HepG2 (cell line): ENCODE results near the gene NDRG3. TPM values are rescaled to one million over a fixed set of nuclear protein-coding genes. Genes with fewer than 3 reads are reported as not detected.

Experiments
- ADNP ChIP-seq: sonication (generic); formaldehyde crosslinking; IDR thresholded peaks from 2 replicates; pipeline ENCODE4 v1.4.0; 2020; ENCODE audit warnings: missing genetic modification reagents
- AGO2 ChIP-seq: fragments of 200-400 bp; formaldehyde crosslinking; optimal IDR thresholded peaks from 2 replicates; pipeline ENCODE3; 2017; ENCODE audit warnings: mild to moderate bottlenecking, low read depth, low read length, moderate library complexity
- ATAD3A ChIP-seq: sonication (generic); formaldehyde crosslinking; IDR thresholded peaks from 2 replicates; pipeline ENCODE4 v1.4.0; 2020; ENCODE audit warnings: missing genetic modification reagents
- CCAR2 ChIP-seq: fragments of 200-400 bp; formaldehyde crosslinking; optimal IDR thresholded peaks from 2 replicates; pipeline ENCODE3; 2018; ENCODE audit warnings: low read depth, mild to moderate bottlenecking, low read length, moderate library complexity
- CHCHD3 ChIP-seq: sonication (generic); formaldehyde crosslinking; IDR thresholded peaks from 2 replicates; pipeline ENCODE4 v1.8.0; 2022; ENCODE audit warnings: mild to moderate bottlenecking, missing genetic modification reagents, moderate library complexity
- ETV6 ChIP-seq: sonication (generic); formaldehyde crosslinking; conservative IDR thresholded peaks from 2 replicates; pipeline ENCODE4 v1.4.0; 2020; ENCODE audit warnings: missing genetic modification reagents
- EZH2 ChIP-seq: conservative IDR thresholded peaks from 2 replicates; pipeline ENCODE4 v1.6.1; 2012; ENCODE audit warnings: mild to moderate bottlenecking, low read depth, low read length, moderate library complexity
- GTF2F1 ChIP-seq: fragments of 150-350 bp; IDR thresholded peaks from 2 replicates; pipeline ENCODE4 v1.6.1; 2014; ENCODE audit warnings: low read length
- HHEX ChIP-seq: IDR thresholded peaks from 2 replicates; pipeline ENCODE4 v1.6.1; 2016; ENCODE audit warnings: control low read depth
- IKZF1 ChIP-seq: fragments of 450-650 bp; IDR thresholded peaks from 2 replicates; pipeline ENCODE4 v1.7.1; 2016
- NAIF1 ChIP-seq: sonication (generic); formaldehyde crosslinking; IDR thresholded peaks from 2 replicates; pipeline ENCODE4 v1.5.0; 2020; ENCODE audit warnings: mild to moderate bottlenecking, missing genetic modification reagents, borderline replicate concordance
- POLR2AphosphoS5 ChIP-seq: IDR thresholded peaks from 2 replicates; pipeline ENCODE4 v1.6.1; 2012; ENCODE audit warnings: low read depth, low read length
- RBM39 ChIP-seq: fragments of 200-400 bp; formaldehyde crosslinking; IDR thresholded peaks from one replicate; pipeline ENCODE4 v1.6.1; 2018; ENCODE audit warnings: antibody characterized with exemption, mild to moderate bottlenecking, low read depth, low read length; ENCODE audit not compliant: poor library complexity, severe bottlenecking
- ZNF530 ChIP-seq: sonication (generic); formaldehyde crosslinking; IDR thresholded peaks from 2 replicates; pipeline ENCODE4 v1.5.0; 2020; ENCODE audit warnings: low read depth, mild to moderate bottlenecking, missing genetic modification reagents
- ZNF652 ChIP-seq: IDR thresholded peaks from 2 replicates; pipeline ENCODE4 v1.6.1; 2016; ENCODE audit warnings: low read depth, borderline replicate concordance
- polyA plus RNA-seq, 8 experiments: library from polyadenylated mRNA; depleted of rRNA in 3 of 8; stranded (reverse) in 7 of 8; unstranded in 1 of 8; fragments of >200 nt; fragmentation: Illumina TruSeq in 4 of 8; extraction: Trizol in 4 of 8; gene quantifications; 2 replicates each; pipeline versions ENCODE4 v1.2.1 to v1.2.3, GENCODE V29; 2011 to 2016; ENCODE audit warnings: low read depth in 4 of 8, missing spikeins in 1 of 8, mixed read lengths in 1 of 8; ENCODE audit not compliant: insufficient read depth in 1 of 8
- total RNA-seq, 5 experiments: library from RNA; depleted of rRNA; stranded (reverse); fragments of >200 nt; fragmentation: Illumina TruSeq; extraction: Trizol; gene quantifications; 2 replicates each; pipeline ENCODE4 v1.2.3, GENCODE V29; 2016; ENCODE audit warnings: low read depth in 1 of 5
- TF ChIP-seq, protein P1 (sequence below): sonication (generic); formaldehyde crosslinking; IDR thresholded peaks from 2 replicates; pipeline ENCODE4 v1.4.0; 2020; ENCODE audit warnings: missing genetic modification reagents
- TF ChIP-seq, protein P2 (sequence below): sonication (generic); formaldehyde crosslinking; IDR thresholded peaks from 2 replicates; pipeline ENCODE4 v1.4.0; 2020; ENCODE audit warnings: mild to moderate bottlenecking, missing genetic modification reagents
- TF ChIP-seq, protein P3 (sequence below): IDR thresholded peaks from 2 replicates; pipeline ENCODE4 v1.6.1; 2012; ENCODE audit warnings: low read length, improper control_type of control experiment
- TF ChIP-seq, protein P4 (sequence below): sonication (generic); formaldehyde crosslinking; IDR thresholded peaks from 2 replicates; pipeline ENCODE4 v1.5.0; 2020; ENCODE audit warnings: missing genetic modification reagents, mild to moderate bottlenecking, borderline replicate concordance
- TF ChIP-seq, protein P5 (sequence below): sonication (generic); formaldehyde crosslinking; IDR thresholded peaks from 2 replicates; pipeline ENCODE4 v1.4.0; 2020; ENCODE audit warnings: mild to moderate bottlenecking, low read depth, missing genetic modification reagents

Gene NDRG3
- total and polyA plus RNA-seq, 2 of the 13 experiments (the other 11 are each of a cell fraction or from before 2014, with no cell fraction given) = 36.0 to 40.5 TPM

DNA sequence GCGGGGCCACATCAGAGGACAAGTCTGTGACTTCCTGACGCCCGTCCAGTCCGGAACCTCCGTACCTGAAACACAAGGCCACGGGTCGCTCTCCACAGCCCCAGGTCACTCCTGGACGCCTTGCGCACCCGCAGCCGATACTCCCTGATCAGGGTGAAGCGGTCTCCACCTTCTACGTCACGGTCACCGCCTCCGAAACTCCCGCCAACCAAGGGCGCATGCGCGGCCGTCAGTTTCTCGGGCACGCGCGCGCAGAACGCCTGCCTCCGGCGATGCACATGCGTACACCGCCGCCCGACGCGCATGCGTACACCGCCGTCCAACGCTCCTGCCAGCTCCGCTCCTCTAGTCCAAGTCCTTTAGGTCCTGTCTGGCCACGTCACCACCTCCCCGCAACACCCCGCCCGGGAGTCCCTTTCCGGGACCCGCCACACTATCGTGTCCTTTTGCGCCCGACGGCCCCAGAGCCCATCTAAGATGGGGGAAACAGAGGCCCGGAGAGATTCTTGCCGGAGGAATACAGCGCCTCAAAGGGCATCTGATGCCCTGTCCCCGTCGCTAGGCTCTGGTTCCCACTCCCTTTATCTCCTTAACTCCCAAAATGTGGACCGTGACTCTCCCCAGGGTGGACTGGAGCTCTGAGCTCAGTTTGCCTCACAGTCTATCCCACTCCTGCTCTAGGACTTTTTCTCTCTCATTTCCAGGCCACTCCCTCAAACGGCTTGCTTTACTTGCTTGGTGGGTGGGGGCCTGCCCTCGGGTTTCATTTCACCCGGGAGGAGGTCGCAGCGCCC lies 27.9 kb upstream of the NDRG3 start, which contains the start of gene DSN1 (continued):
- TF ChIP-seq AGO2 (peak; percentile 35), ATAD3A (CRISPR knock-in tag) (no peak), IKZF1 (no peak), HHEX (no peak), GTF2F1 (no peak), POLR2AphosphoS5 (peak; percentile 95), RBM39 (peak; percentile 61), NAIF1 (no peak), EZH2 (no peak), CCAR2 (peak; percentile 90), CHCHD3 (CRISPR knock-in tag) (no peak), ADNP (no peak), ZNF530 (no peak), ZNF652 (CRISPR knock-in tag) (0 out of 2 replicates have a peak, but pooled peaks have one; percentile 1), ETV6 (CRISPR knock-in tag) (peak; percentile 7; the same call in 1 of the 2 replicates)
- TF ChIP-seq, protein P1, sequence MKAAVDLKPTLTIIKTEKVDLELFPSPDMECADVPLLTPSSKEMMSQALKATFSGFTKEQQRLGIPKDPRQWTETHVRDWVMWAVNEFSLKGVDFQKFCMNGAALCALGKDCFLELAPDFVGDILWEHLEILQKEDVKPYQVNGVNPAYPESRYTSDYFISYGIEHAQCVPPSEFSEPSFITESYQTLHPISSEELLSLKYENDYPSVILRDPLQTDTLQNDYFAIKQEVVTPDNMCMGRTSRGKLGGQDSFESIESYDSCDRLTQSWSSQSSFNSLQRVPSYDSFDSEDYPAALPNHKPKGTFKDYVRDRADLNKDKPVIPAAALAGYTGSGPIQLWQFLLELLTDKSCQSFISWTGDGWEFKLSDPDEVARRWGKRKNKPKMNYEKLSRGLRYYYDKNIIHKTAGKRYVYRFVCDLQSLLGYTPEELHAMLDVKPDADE = no peak; the same call in 1 of the 2 replicates
- TF ChIP-seq, protein P2, sequence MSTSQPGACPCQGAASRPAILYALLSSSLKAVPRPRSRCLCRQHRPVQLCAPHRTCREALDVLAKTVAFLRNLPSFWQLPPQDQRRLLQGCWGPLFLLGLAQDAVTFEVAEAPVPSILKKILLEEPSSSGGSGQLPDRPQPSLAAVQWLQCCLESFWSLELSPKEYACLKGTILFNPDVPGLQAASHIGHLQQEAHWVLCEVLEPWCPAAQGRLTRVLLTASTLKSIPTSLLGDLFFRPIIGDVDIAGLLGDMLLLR (CRISPR knock-in tag) = peak; percentile 74
- TF ChIP-seq, protein P3, sequence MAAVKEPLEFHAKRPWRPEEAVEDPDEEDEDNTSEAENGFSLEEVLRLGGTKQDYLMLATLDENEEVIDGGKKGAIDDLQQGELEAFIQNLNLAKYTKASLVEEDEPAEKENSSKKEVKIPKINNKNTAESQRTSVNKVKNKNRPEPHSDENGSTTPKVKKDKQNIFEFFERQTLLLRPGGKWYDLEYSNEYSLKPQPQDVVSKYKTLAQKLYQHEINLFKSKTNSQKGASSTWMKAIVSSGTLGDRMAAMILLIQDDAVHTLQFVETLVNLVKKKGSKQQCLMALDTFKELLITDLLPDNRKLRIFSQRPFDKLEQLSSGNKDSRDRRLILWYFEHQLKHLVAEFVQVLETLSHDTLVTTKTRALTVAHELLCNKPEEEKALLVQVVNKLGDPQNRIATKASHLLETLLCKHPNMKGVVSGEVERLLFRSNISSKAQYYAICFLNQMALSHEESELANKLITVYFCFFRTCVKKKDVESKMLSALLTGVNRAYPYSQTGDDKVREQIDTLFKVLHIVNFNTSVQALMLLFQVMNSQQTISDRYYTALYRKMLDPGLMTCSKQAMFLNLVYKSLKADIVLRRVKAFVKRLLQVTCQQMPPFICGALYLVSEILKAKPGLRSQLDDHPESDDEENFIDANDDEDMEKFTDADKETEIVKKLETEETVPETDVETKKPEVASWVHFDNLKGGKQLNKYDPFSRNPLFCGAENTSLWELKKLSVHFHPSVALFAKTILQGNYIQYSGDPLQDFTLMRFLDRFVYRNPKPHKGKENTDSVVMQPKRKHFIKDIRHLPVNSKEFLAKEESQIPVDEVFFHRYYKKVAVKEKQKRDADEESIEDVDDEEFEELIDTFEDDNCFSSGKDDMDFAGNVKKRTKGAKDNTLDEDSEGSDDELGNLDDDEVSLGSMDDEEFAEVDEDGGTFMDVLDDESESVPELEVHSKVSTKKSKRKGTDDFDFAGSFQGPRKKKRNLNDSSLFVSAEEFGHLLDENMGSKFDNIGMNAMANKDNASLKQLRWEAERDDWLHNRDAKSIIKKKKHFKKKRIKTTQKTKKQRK = no peak
- TF ChIP-seq, protein P4, sequence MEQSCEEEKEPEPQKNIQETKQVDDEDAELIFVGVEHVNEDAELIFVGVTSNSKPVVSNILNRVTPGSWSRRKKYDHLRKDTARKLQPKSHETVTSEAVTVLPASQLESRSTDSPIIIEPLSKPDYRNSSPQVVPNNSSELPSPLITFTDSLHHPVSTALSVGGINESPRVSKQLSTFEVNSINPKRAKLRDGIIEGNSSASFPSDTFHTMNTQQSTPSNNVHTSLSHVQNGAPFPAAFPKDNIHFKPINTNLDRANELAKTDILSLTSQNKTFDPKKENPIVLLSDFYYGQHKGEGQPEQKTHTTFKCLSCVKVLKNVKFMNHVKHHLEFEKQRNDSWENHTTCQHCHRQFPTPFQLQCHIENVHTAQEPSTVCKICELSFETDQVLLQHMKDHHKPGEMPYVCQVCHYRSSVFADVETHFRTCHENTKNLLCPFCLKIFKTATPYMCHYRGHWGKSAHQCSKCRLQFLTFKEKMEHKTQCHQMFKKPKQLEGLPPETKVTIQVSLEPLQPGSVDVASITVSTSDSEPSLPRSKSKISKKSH = peak; percentile 90; the same call in 1 of the 2 replicates
- TF ChIP-seq, protein P5, sequence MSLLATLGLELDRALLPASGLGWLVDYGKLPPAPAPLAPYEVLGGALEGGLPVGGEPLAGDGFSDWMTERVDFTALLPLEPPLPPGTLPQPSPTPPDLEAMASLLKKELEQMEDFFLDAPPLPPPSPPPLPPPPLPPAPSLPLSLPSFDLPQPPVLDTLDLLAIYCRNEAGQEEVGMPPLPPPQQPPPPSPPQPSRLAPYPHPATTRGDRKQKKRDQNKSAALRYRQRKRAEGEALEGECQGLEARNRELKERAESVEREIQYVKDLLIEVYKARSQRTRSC (CRISPR knock-in tag) = peak; percentile 79; the same call in 1 of the 2 replicates
